HG03159 (cell line): ENCODE data around the gene NCKAP1.

Experiments used
- ATAC-seq: cut with Tn5 transposase; IDR thresholded peaks from one replicate; pipeline ENCODE4 v1.9.1; 2021; ENCODE audit warnings: mild to moderate bottlenecking, moderate library complexity; ENCODE audit not compliant: unreplicated experiment

NCKAP1 gene

DNA sequence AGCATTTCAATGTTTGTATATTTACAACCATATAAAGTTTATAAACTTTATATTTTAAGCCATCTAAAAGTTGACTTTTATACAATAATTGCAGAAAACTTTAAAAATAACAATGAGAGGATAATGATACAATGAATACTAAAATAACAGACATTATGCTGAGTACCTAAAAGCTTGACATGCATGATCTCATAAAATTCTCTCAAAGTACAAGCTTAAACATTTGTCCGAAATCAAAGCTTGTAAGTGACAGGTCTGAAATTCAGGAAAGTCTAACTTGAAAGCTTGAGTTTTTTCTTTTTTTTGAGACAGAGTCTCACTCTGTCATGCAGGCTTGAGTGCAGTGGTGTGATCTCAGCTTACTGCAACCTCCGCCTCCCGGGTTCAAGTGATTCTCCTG, 87.7 kb downstream of the NCKAP1 start:
- no peak for ATAC-seq

GRCh38 chr2:182949572-182950189, 88.6 kb downstream of the NCKAP1 start:
- ATAC-seq = no peak

- no peak for ATAC-seq
These were observed 89.2 kb downstream of the NCKAP1 start for GRCh38 chr2:182949052-182949451.

DNA sequence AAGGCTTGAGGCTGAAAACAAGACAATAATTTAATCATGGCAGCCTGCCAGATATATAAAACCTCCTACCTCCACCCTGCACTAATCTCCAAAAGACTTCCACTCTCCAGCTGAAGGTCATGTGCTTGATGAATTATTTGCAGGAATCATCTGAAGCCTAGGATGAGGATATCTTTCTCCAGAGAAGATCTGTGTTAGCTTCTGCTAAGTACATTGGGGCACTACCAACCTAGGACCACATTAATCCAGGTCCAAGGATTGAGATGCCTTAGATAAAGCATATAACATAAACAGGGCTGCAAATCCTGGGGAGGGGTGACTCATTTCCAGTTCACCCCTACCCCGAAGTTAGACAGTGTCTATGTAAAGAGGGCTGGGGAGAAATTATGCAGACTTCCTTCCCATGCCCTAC, 91.3 kb downstream of the NCKAP1 start:
- no peak for ATAC-seq

DNA sequence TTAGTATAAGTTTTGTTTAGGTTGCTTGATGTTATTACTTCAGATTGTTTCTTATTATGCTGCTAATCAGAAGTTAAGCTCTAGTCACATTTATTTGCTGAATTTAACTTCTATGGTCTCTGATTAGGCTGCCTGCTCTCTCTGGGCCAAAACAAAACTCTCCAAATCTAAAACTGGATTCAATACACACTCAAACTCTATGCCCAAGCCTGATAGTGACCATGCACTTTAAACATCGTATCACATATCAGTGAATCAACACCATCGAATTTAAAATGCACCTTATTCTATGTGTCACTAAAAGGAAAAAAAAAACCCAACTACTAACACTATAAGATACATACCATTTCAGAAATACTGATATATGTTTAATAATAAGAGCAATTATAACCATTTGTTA, 94.9 kb downstream of the NCKAP1 start:
- no peak for ATAC-seq

GRCh38 chr2:182942756-182943155, 95.5 kb downstream of the NCKAP1 start:
- ATAC-seq = no peak

DNA sequence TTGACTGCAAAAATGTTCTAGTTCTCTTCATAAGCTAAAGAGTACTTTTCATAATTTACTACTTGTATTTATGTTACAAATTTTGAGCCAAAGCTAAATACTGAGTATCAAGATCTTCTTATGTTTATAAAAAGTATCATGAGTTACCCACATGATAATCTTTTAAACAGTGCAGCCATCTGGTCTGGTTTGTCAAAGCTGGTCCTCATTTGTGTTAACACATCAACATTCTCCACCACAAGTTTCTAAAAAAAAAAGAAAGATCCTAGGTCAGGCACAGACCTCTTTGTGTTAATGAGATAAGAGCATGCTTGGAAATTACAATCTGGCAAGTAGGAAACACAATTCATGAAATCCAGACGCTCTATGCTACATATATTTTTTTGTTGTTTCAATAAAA, 96.3 kb downstream of the NCKAP1 start:
- ATAC-seq = no peak

- ATAC-seq = no peak
These were observed 97.0 kb downstream of the NCKAP1 start for GRCh38 chr2:182941121-182941722.

DNA sequence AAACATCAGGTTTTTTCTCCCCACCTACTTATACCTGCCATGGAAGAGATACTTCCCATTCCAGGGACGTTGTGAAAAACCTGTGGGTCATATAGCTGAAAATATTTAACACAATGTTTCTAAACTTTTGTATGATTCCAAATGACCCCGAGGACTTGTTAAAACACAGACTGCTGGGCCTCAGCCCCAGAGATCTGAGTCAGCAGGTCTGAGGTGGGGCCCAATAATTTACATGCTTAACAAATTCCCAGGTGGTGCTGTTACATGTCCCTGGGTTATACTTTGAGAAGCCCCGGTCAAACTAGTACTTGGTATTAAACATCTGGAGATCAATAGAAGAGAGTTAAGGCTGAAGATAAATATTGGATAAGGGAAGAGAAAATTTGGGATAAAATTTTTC, 100.4 kb downstream of the NCKAP1 start:
- no peak for ATAC-seq

GRCh38 chr2:182933629-182934028, 104.6 kb downstream of the NCKAP1 start:
- peak; percentile 70 for ATAC-seq

GRCh38 chr2:182929972-182930371, 108.3 kb downstream of the NCKAP1 start:
- ATAC-seq = no peak

GRCh38 chr2:182924306-182924705, 114.0 kb downstream of the NCKAP1 start:
- no peak for ATAC-seq

- peak; percentile 61 for ATAC-seq
These were observed 117.0 kb downstream of the NCKAP1 start for GRCh38 chr2:182921234-182921633.

- peak; percentile 64 for ATAC-seq
These were observed 117.6 kb downstream of the NCKAP1 start for GRCh38 chr2:182920631-182921056.

DNA sequence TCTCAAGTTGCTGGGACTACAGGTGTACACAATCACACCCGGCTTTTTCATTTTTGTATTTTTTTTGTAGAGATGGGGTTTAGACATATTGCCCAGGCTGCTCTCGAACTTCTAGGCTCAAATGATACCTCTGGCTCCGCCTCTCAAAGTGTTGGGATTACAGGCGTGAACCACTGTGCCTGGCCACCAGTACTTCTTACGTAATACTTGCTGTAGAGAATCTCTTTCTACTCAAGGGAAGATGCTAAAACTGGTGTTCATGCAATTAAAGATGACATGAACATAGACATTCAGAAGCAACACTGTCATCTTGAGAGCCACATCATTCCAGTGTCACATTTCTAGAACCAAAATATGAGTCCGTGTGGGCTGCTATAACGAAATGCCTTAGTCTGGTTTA, 118.2 kb downstream of the NCKAP1 start:
- ATAC-seq = no peak

DNA sequence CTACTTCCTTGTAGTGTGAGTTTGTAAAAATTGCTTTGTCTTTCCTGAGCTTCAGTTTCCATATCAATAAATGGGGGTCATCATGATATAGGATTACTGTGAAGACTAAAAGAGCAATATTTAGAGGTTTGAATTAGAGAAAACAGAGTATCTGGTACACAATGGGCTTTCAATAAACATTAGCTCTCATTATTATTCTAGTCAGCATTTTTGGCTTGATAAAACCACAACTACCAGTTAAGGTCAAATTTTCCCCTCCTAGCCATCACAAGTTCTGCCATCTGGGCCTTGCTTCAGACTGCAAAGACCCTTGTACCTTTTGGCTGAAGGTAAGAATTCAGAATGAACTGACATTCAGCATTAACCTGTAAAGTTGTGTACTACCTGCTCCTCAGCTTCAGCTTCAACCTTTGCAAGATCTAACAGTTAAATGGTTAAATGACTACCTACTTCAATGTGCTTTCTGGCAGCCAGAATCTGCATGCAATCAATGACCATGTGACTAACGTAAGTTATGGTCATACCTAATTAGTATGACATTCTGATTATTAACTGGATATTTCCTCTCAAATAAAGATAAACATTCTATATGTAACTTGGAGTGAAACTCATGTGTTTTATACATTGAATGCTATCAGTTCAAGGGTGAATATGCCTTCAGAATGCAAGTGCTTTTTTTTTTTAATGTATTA, 119.2 kb downstream of the NCKAP1 start:
- no peak for ATAC-seq

- ATAC-seq = no peak
These were observed 120.3 kb downstream of the NCKAP1 start for GRCh38 chr2:182917924-182918323.

GRCh38 chr2:182916417-182916816, 121.8 kb downstream of the NCKAP1 start:
- no peak for ATAC-seq

GRCh38 chr2:182915369-182916326, 122.6 kb downstream of the NCKAP1 start:
- peak; percentile 7 for ATAC-seq

DNA sequence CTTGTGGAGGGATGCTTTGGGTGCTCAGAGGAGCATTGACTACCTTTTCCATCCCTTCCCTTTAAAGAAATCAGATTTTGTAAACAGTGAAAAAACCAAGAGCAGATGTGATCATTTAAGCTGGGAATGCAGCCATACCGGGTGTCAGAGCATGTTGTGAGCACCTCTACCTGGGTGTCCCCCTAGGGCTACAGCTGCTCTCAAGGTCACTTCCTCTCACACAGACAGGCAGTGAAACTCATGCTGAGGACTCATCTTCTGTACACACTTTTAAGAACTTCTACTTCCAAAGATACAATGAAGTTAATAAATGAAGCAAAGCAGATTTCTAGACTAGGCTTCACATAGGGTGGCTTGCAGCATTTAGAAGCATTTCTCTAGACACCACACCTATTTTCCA, 123.4 kb downstream of the NCKAP1 start:
- ATAC-seq = peak; percentile 47

DNA sequence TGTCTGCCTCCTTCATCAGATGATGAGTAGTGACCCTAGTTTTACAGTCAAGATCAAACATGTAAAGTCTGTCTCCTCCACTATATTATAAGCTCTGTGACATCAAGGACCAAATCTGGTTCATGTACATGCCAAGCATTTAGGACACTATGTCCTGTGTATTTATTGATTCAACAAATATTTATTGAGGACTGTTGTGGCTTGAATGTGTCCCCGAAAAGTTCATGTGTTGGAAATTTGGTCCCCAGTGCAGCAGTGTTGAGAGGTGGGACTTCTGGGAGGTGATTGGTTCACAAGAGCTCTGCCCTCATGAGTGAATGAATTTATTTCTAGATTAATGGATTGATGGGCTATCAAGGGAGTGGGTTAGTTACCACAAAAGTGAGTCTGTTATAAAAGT, 125.2 kb downstream of the NCKAP1 start:
- ATAC-seq = no peak
